ENCODE results near the gene DCN.

GRCh38 chr12:91196436-91196835, 13.8 kb upstream of the DCN start:
- TF ChIP-seq POLR2AphosphoS5 (IDR thresholded peaks at IDR 0.05; ENCODE audit: low read depth, low read length) (no peak), REST (IDR thresholded peaks at IDR 0.05; ENCODE audit: insufficient read depth in 1 of 2, low read depth in 2 of 2, low read length in 2 of 2) (no peak), TAF1 (IDR thresholded peaks at IDR 0.05; ENCODE audit: borderline replicate concordance, insufficient read depth, low read length) (no peak), SIN3A (IDR thresholded peaks at IDR 0.05; ENCODE audit: borderline replicate concordance, insufficient read depth, low read length) (no peak), FOXP2 (optimal IDR thresholded peaks at IDR 0.05; ENCODE audit: borderline replicate concordance, extremely low read depth, extremely low read length, insufficient read depth) (no peak)
